Hepatocyte (in vitro differentiated cells): Measurements from ENCODE around the gene PLOD2.

Source experiments
- CTCF ChIP-seq: fragments of 200-600 bp; sonication (generic); IDR thresholded peaks from 2 replicates; pipeline ENCODE4 v1.5.1; 2016; ENCODE audit warnings: antibody characterized with exemption, mild to moderate bottlenecking; ENCODE audit not compliant: poor library complexity
- EZH2 ChIP-seq: fragments of 200-600 bp; sonication (generic); IDR thresholded peaks from 2 replicates; pipeline ENCODE4 v1.6.1; 2016; ENCODE audit warnings: antibody characterized with exemption, mild to moderate bottlenecking, borderline replicate concordance

GRCh38 chr3:146184241-146185015 lies 23.4 kb upstream of the PLOD2 start:
- TF ChIP-seq CTCF, result no peak
- TF ChIP-seq EZH2, result no peak
